Keratinocyte (primary cell): ENCODE measurements around the gene FAM234A.

Source experiments
- EZH2 ChIP-seq: IDR thresholded peaks from one replicate; pipeline ENCODE4 v1.6.1; 2012; ENCODE audit warnings: inconsistent platforms, mild to moderate bottlenecking, low read length, moderate library complexity
- TF ChIP-seq, protein P1 (sequence below), 3 experiments: IDR thresholded peaks in 1 of 3; conservative IDR thresholded peaks in 1 of 3; optimal IDR thresholded peaks in 1 of 3; 2 replicates in 2 of 3; 3 replicates in 1 of 3; pipeline versions ENCODE3 to v1.5.1; 2011; ENCODE audit warnings: low read length in 3 of 3, mild to moderate bottlenecking in 3 of 3, moderate library complexity in 2 of 3, control low read depth in 1 of 3, inconsistent platforms in 1 of 3; ENCODE audit not compliant: insufficient read depth in 2 of 3; ENCODE audit errors: extremely low read depth in 1 of 3

DNA sequence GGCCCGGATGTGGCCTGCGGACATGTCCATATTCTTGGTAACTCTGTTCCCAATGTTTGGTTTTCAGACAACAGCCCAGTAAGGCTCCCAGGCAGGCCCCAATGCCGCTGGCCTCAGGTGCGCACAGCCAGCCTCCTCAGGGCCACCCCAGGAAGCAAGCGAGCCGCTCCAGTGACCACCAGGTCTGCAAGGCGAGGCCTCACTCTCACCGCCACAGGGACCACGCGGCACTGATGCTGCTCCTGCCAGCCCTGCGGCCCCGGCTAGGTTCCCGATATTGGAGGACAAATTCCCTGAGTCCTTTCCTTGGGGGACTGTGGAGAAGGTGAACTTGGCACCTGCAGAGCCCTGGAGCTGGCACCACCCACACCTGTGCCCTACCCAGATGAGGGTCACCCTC is 67.3 kb downstream of the FAM234A start:
- no peak for TF ChIP-seq EZH2
- TF ChIP-seq, protein P1, sequence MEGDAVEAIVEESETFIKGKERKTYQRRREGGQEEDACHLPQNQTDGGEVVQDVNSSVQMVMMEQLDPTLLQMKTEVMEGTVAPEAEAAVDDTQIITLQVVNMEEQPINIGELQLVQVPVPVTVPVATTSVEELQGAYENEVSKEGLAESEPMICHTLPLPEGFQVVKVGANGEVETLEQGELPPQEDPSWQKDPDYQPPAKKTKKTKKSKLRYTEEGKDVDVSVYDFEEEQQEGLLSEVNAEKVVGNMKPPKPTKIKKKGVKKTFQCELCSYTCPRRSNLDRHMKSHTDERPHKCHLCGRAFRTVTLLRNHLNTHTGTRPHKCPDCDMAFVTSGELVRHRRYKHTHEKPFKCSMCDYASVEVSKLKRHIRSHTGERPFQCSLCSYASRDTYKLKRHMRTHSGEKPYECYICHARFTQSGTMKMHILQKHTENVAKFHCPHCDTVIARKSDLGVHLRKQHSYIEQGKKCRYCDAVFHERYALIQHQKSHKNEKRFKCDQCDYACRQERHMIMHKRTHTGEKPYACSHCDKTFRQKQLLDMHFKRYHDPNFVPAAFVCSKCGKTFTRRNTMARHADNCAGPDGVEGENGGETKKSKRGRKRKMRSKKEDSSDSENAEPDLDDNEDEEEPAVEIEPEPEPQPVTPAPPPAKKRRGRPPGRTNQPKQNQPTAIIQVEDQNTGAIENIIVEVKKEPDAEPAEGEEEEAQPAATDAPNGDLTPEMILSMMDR (optimal IDR thresholded peaks at IDR 0.05 in 1 of 3, IDR thresholded peaks at IDR 0.05 in 1 of 3, conservative IDR thresholded peaks at IDR 0.05 in 1 of 3; ENCODE audit: extremely low read depth in 1 of 3, insufficient read depth in 2 of 3, low read length in 3 of 3) = no peak
